Measurements from ENCODE around the gene MUSK.

MUSK gene

GRCh38 chr9:110835404-110835803 is 166.8 kb downstream of the MUSK start:
- DNase-seq (ENCODE audit: low spot score) (no peak), ATAC-seq (ENCODE audit: low read depth) (peak; percentile 93)
- Histone ChIP-seq H3K27ac (ENCODE audit: poor library complexity, severe bottlenecking) (peak overlapping the region; percentile 79), H3K4me3 (ENCODE audit: severe bottlenecking) (no peak overlapping the region), H3K36me3 (ENCODE audit: low read depth) (no peaks in the 10 kb centered on the region), H3K4me1 (ENCODE audit: insufficient read depth, poor library complexity, severe bottlenecking) (peaks cover 15% of the 10 kb centered on the region), H3K27me3 (ENCODE audit: insufficient read depth, poor library complexity, severe bottlenecking) (no peaks in the 10 kb centered on the region), H3K9me3 (ENCODE audit: severe bottlenecking) (no peaks in the 10 kb centered on the region)
- no peak for TF ChIP-seq CTCF (IDR thresholded peaks at IDR 0.05; ENCODE audit: poor library complexity, severe bottlenecking)

GRCh38 chr9:110835859-110836271 is 167.3 kb downstream of the MUSK start:
- DNase-seq (ENCODE audit: low spot score), result no peak
- 0 out of 3 replicates have a peak, but pooled peaks have one; percentile 12 for ATAC-seq (ENCODE audit: low read depth)
- Histone ChIP-seq H3K36me3 (ENCODE audit: low read depth) (no peaks in the 10 kb centered on the region), H3K4me3 (ENCODE audit: severe bottlenecking) (no peak overlapping the region), H3K27ac (ENCODE audit: poor library complexity, severe bottlenecking) (peak overlapping the region; percentile 79), H3K27me3 (ENCODE audit: insufficient read depth, poor library complexity, severe bottlenecking) (no peaks in the 10 kb centered on the region), H3K9me3 (ENCODE audit: severe bottlenecking) (no peaks in the 10 kb centered on the region), H3K4me1 (ENCODE audit: insufficient read depth, poor library complexity, severe bottlenecking) (peaks cover 15% of the 10 kb centered on the region)
- TF ChIP-seq CTCF (IDR thresholded peaks at IDR 0.05; ENCODE audit: poor library complexity, severe bottlenecking), result no peak

- no peak for DNase-seq (ENCODE audit: low spot score)
- Histone ChIP-seq H3K4me1 (ENCODE audit: insufficient read depth, poor library complexity, severe bottlenecking) (peaks cover 15% of the 10 kb centered on the region), H3K27ac (ENCODE audit: poor library complexity, severe bottlenecking) (no peak overlapping the region), H3K36me3 (ENCODE audit: low read depth) (no peaks in the 10 kb centered on the region), H3K27me3 (ENCODE audit: insufficient read depth, poor library complexity, severe bottlenecking) (no peaks in the 10 kb centered on the region), H3K4me3 (ENCODE audit: severe bottlenecking) (no peak overlapping the region), H3K9me3 (ENCODE audit: severe bottlenecking) (no peaks in the 10 kb centered on the region)
- no peak for ATAC-seq (ENCODE audit: low read depth)
- TF ChIP-seq CTCF (IDR thresholded peaks at IDR 0.05; ENCODE audit: poor library complexity, severe bottlenecking), result no peak
These were observed 168.9 kb downstream of the MUSK start for GRCh38 chr9:110837401-110838005.

GRCh38 chr9:110842169-110842568 is 173.6 kb downstream of the MUSK start:
- Histone ChIP-seq H3K27ac (ENCODE audit: poor library complexity, severe bottlenecking) (no peak overlapping the region), H3K4me1 (ENCODE audit: insufficient read depth, poor library complexity, severe bottlenecking) (no peaks in the 10 kb centered on the region), H3K9me3 (ENCODE audit: severe bottlenecking) (peaks cover 1% of the 10 kb centered on the region), H3K27me3 (ENCODE audit: insufficient read depth, poor library complexity, severe bottlenecking) (no peaks in the 10 kb centered on the region), H3K36me3 (ENCODE audit: low read depth) (no peaks in the 10 kb centered on the region), H3K4me3 (ENCODE audit: severe bottlenecking) (no peak overlapping the region)
- ATAC-seq (ENCODE audit: low read depth) (no peak), DNase-seq (ENCODE audit: low spot score) (no peak)
- peak; percentile 18 for TF ChIP-seq CTCF (IDR thresholded peaks at IDR 0.05; ENCODE audit: poor library complexity, severe bottlenecking)

GRCh38 chr9:110842986-110843385 is 174.4 kb downstream of the MUSK start:
- peaks cover 1% of the 10 kb centered on the region for H3K9me3 ChIP-seq (ENCODE audit: severe bottlenecking)
- H3K4me1 ChIP-seq (ENCODE audit: insufficient read depth, poor library complexity, severe bottlenecking), result no peaks in the 10 kb centered on the region
- no peak overlapping the region for H3K27ac ChIP-seq (ENCODE audit: poor library complexity, severe bottlenecking)
- H3K27me3 ChIP-seq (ENCODE audit: insufficient read depth, poor library complexity, severe bottlenecking), result no peaks in the 10 kb centered on the region
- TF ChIP-seq CTCF (IDR thresholded peaks at IDR 0.05; ENCODE audit: poor library complexity, severe bottlenecking), result no peak
- H3K36me3 ChIP-seq (ENCODE audit: low read depth), result no peaks in the 10 kb centered on the region
- H3K4me3 ChIP-seq (ENCODE audit: severe bottlenecking), result no peak overlapping the region
- ATAC-seq (ENCODE audit: low read depth) (no peak), DNase-seq (ENCODE audit: low spot score) (no peak)

All from RWPE2 (cell line).